PC-9 (cell line): ENCODE measurements around the gene TBL1Y. TPM values are rescaled to one million over a fixed set of nuclear protein-coding genes. Genes with fewer than 3 reads are reported as not detected.

Experiments
- BruUV-seq: library from RNA; stranded (reverse); fragments of 400-500 nt; replicated peaks from 2 replicates; lab custom pipeline; 2021; lab: Mats Ljungman, UMichigan
- CTCF ChIA-PET: fragments of 300-600 bp; sonication (Branson Sonifier 250); formaldehyde crosslinking; loops from one replicate; lab custom pipeline; 2022; ENCODE audit warnings: antibody characterized with exemption; lab: Charles Lee
- POLR2A ChIA-PET: fragments of 300-600 bp; sonication (Branson Sonifier 250); formaldehyde crosslinking; loops from one replicate; lab custom pipeline; 2022; ENCODE audit warnings: antibody characterized with exemption; ENCODE audit not compliant: unreplicated experiment; lab: Charles Lee
- DNase-seq, 2 experiments: peaks; one replicate each; pipeline versions ENCODE4 v3.0.0 to v3.0.0-alpha.2; 2015 to 2022; ENCODE audit warnings: mixed read lengths in 1 of 2
- H2AFZ ChIP-seq: fragments of 200-600 bp; sonication (generic); 2 replicates; pipeline ENCODE4 v1.8.1; 2017; ENCODE audit warnings: antibody characterized with exemption
- H3F3A ChIP-seq: fragments of 200-600 bp; sonication (generic); 2 replicates; pipeline ENCODE4 v1.8.1; 2017; ENCODE audit warnings: antibody characterized with exemption, mild to moderate bottlenecking, low read depth; ENCODE audit not compliant: insufficient read depth
- H3K27ac ChIP-seq: fragments of 200-600 bp; sonication (generic); 2 replicates; pipeline ENCODE4 v1.6.1; 2016; ENCODE audit warnings: mixed run types
- H3K27me3 ChIP-seq: fragments of 200-600 bp; sonication (generic); 2 replicates; pipeline ENCODE4 v1.6.1; 2016; ENCODE audit warnings: low read depth, mixed run types; ENCODE audit not compliant: insufficient read depth
- H3K36me3 ChIP-seq: fragments of 200-600 bp; sonication (generic); 2 replicates; pipeline ENCODE4 v1.6.1; 2016; ENCODE audit warnings: low read depth, mixed run types
- H3K4me1 ChIP-seq: fragments of 200-600 bp; sonication (generic); replicated peaks from 2 replicates; pipeline ENCODE4 v1.6.1; 2016; ENCODE audit warnings: mixed run types; ENCODE audit not compliant: insufficient read depth
- H3K4me2 ChIP-seq: fragments of 200-600 bp; sonication (generic); 2 replicates; pipeline ENCODE4 v1.6.1; 2017; ENCODE audit warnings: mixed run types
- H3K4me3 ChIP-seq: fragments of 200-600 bp; sonication (generic); 2 replicates; pipeline ENCODE4 v1.6.1; 2016; ENCODE audit warnings: mixed run types
- H3K79me2 ChIP-seq: fragments of 200-600 bp; sonication (generic); 2 replicates; pipeline ENCODE4 v1.6.1; 2017; ENCODE audit warnings: low read depth, mixed run types
- H3K9me2 ChIP-seq: fragments of 200-600 bp; sonication (generic); 2 replicates; pipeline ENCODE4 v1.8.1; 2017; ENCODE audit warnings: mild to moderate bottlenecking; ENCODE audit not compliant: insufficient read depth
- H3K9me3 ChIP-seq: fragments of 200-600 bp; sonication (generic); 2 replicates; pipeline ENCODE4 v1.8.1; 2016; ENCODE audit warnings: low read depth; ENCODE audit not compliant: insufficient read depth
- H4K20me1 ChIP-seq: fragments of 200-600 bp; sonication (generic); 2 replicates; pipeline ENCODE4 v1.8.1; 2017; ENCODE audit not compliant: insufficient read depth
- EZH2 ChIP-seq: fragments of 200-600 bp; sonication (generic); IDR thresholded peaks from 2 replicates; pipeline ENCODE4 v1.8.0; 2017; ENCODE audit warnings: antibody characterized with exemption, low read depth
- intact Hi-C: fragments of 100-400 bp; cut with micrococcal nuclease; formaldehyde crosslinking; loops from one replicate; pipeline ENCODE4 v1.10.0; 2022; ENCODE audit not compliant: unreplicated experiment
- total RNA-seq: library from RNA; stranded (reverse); gene quantifications from 2 replicates; pipeline ENCODE4 v1.2.3, GENCODE V29; 2021
- TF ChIP-seq, protein P1 (sequence below): fragments of 200-600 bp; sonication (generic); conservative IDR thresholded peaks from 2 replicates; pipeline ENCODE4 v1.6.1; 2017; ENCODE audit warnings: mixed run types, antibody characterized with exemption, mild to moderate bottlenecking, moderate library complexity

TBL1Y gene
- total RNA-seq, 1 experiment from 2014 or later, result not detected

DNA sequence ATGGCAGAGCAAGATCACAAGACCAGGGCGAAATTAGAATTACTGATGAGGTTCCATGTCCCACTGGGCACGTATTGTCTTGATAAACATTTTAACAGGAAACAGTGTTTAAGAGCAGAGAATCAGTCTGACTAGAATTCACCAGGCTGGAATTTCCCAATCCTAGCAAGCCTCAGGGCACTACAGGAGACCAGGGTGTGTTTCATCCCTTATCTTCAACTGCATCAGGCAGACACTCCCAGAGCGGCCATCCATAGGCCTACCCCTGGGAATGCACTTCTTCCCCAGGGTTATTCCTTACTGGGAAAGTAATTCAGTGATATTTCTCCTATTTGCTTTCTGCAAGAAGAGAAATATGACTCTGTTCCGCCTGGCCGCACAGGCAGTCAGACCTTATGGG lies 205.4 kb downstream of the TBL1Y start:
- TF ChIP-seq, protein P1, sequence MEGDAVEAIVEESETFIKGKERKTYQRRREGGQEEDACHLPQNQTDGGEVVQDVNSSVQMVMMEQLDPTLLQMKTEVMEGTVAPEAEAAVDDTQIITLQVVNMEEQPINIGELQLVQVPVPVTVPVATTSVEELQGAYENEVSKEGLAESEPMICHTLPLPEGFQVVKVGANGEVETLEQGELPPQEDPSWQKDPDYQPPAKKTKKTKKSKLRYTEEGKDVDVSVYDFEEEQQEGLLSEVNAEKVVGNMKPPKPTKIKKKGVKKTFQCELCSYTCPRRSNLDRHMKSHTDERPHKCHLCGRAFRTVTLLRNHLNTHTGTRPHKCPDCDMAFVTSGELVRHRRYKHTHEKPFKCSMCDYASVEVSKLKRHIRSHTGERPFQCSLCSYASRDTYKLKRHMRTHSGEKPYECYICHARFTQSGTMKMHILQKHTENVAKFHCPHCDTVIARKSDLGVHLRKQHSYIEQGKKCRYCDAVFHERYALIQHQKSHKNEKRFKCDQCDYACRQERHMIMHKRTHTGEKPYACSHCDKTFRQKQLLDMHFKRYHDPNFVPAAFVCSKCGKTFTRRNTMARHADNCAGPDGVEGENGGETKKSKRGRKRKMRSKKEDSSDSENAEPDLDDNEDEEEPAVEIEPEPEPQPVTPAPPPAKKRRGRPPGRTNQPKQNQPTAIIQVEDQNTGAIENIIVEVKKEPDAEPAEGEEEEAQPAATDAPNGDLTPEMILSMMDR, result no peak
- Histone ChIP-seq H3K27ac (no peak overlapping the region), H3K79me2 (no peaks in the 10 kb centered on the region)

DNA sequence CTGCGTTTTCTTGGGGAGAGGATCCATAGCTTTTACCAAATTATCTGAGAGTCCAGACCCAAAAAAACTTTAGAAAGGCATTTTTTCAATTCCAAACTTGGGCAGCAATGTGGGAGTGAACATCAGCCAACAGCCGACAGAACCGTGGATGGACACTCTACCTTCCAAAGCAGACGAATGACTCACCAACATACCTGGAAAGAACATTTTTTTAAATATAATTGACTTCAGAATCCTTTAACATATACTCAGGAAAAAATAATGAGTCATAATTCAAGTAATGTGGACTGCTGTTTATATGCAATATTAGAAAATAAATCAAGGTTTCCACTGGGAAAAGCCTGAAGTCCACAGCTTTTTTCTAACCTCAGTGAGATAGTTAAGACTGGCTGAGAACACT lies 211.7 kb downstream of the TBL1Y start:
- ChIA-PET CTCF (no interaction called here), POLR2A (no interaction called here)
- no peaks in the 10 kb centered on the region for H3K79me2 ChIP-seq
- no peaks in the 10 kb centered on the region for H3F3A ChIP-seq
- H2AFZ ChIP-seq, result no peak overlapping the region
- no peak overlapping the region for H3K4me3 ChIP-seq
- H3K27ac ChIP-seq, result no peak overlapping the region
- no peaks in the 10 kb centered on the region for H3K9me3 ChIP-seq
- intact Hi-C loops, result no loop called here
- H3K27me3 ChIP-seq, result no peaks in the 10 kb centered on the region
- no peaks in the 10 kb centered on the region for H4K20me1 ChIP-seq
- no peak overlapping the region for H3K4me2 ChIP-seq
- H3K4me1 ChIP-seq, result no peaks in the 10 kb centered on the region
- no peaks in the 10 kb centered on the region for H3K9me2 ChIP-seq
- no peak for DNase-seq
- no peaks in the 10 kb centered on the region for H3K36me3 ChIP-seq
- no TSS peak for BruUV-seq
- TF ChIP-seq, protein P1, result no peak
- no peak for TF ChIP-seq EZH2

More for the DNA sequence above, 205.4 kb downstream of the TBL1Y start:
- Histone ChIP-seq H3K36me3 (no peaks in the 10 kb centered on the region), H3F3A (no peaks in the 10 kb centered on the region), H3K4me3 (no peak overlapping the region), H3K4me1 (no peaks in the 10 kb centered on the region), H2AFZ (no peak overlapping the region), H4K20me1 (no peaks in the 10 kb centered on the region), H3K9me2 (no peaks in the 10 kb centered on the region), H3K27me3 (no peaks in the 10 kb centered on the region), H3K4me2 (no peak overlapping the region), H3K9me3 (no peaks in the 10 kb centered on the region)
- POLR2A ChIA-PET, result no interaction called here
- intact Hi-C loops, result no loop called here
- no TSS peak for BruUV-seq
- no peak for DNase-seq
- CTCF ChIA-PET, result no interaction called here

- Histone ChIP-seq H3K27me3 (no peaks in the 10 kb centered on the region), H4K20me1 (no peaks in the 10 kb centered on the region), H3K4me2 (no peak overlapping the region), H3K27ac (no peak overlapping the region), H3F3A (no peaks in the 10 kb centered on the region), H3K79me2 (no peaks in the 10 kb centered on the region), H3K36me3 (no peaks in the 10 kb centered on the region), H3K9me2 (no peaks in the 10 kb centered on the region), H3K4me1 (no peaks in the 10 kb centered on the region), H2AFZ (no peak overlapping the region), H3K4me3 (no peak overlapping the region), H3K9me3 (no peaks in the 10 kb centered on the region)
- intact Hi-C loops, result no loop called here
- ChIA-PET CTCF (no interaction called here), POLR2A (no interaction called here)
- TF ChIP-seq, protein P1, result no peak
- TF ChIP-seq EZH2, result no peak
- DNase-seq, result no peak
- no TSS peak for BruUV-seq
Observed at GRCh38 chrY:7125136-7126056, 214.9 kb downstream of the TBL1Y start.
